Measurements from ENCODE around the gene CLRN3. TPM values are rescaled to one million over a fixed set of nuclear protein-coding genes. Genes with fewer than 3 reads are reported as not detected.

The CLRN3 gene
- total and polyA plus RNA-seq, 3 donors from 2014 or later, result 0.55 TPM; not detected in 2

- H3K4me1 ChIP-seq, result no peaks in the 10 kb centered on the region
- no peaks in the 10 kb centered on the region for H3K27me3 ChIP-seq
- H3K4me3 ChIP-seq, result no peak overlapping the region
- H3K36me3 ChIP-seq (ENCODE audit: low read depth, missing control alignments), result no peaks in the 10 kb centered on the region
- no peaks in the 10 kb centered on the region for H3K9me3 ChIP-seq
- DNase-seq, result no peak
- 67 to 87% methylated on average over 3 to 6 of the region's 6 CpGs for WGBS, 2 donors
- H3K27ac ChIP-seq, result no peak overlapping the region
- intact Hi-C loops (cut with DNase I; ENCODE audit: low total_unique reads), result no loop called here
- no peak for TF ChIP-seq CTCF (IDR thresholded peaks at IDR 0.05)
- no peak for TF ChIP-seq POLR2A (IDR thresholded peaks at IDR 0.05)
These were observed 44.5 kb downstream of the CLRN3 start for GRCh38 chr10:127848226-127848625.

- no peaks in the 10 kb centered on the region for H3K4me1 ChIP-seq
- TF ChIP-seq CTCF (IDR thresholded peaks at IDR 0.05), result no peak
- no peak for TF ChIP-seq POLR2A (IDR thresholded peaks at IDR 0.05)
- no peak overlapping the region for H3K27ac ChIP-seq
- DNase-seq, result no peak
- H3K27me3 ChIP-seq, result no peaks in the 10 kb centered on the region
- intact Hi-C loops (cut with DNase I; ENCODE audit: low total_unique reads), result no loop called here
- WGBS, 2 donors, result 74 to 87% methylated on average over 6 to 7 of the region's 7 CpGs
- no peak overlapping the region for H3K4me3 ChIP-seq
- H3K36me3 ChIP-seq (ENCODE audit: low read depth, missing control alignments), result no peaks in the 10 kb centered on the region
- no peaks in the 10 kb centered on the region for H3K9me3 ChIP-seq
These were observed 47.0 kb downstream of the CLRN3 start for GRCh38 chr10:127845756-127846155.

- TF ChIP-seq POLR2A (IDR thresholded peaks at IDR 0.05), result no peak
- no peak for TF ChIP-seq CTCF (IDR thresholded peaks at IDR 0.05)
- H3K9me3 ChIP-seq, result no peaks in the 10 kb centered on the region
- H3K36me3 ChIP-seq (ENCODE audit: low read depth, missing control alignments), result no peaks in the 10 kb centered on the region
- H3K27ac ChIP-seq, result no peak overlapping the region
- no peak overlapping the region for H3K4me3 ChIP-seq
- WGBS, 2 donors, result 84 to 90% methylated on average over 12 to 13 of the region's 13 CpGs
- intact Hi-C loops (cut with DNase I; ENCODE audit: low total_unique reads), result no loop called here
- no peak for DNase-seq
- no peaks in the 10 kb centered on the region for H3K4me1 ChIP-seq
- H3K27me3 ChIP-seq, result no peaks in the 10 kb centered on the region
These were observed 51.9 kb downstream of the CLRN3 start for GRCh38 chr10:127840884-127841283.

GRCh38 chr10:127836966-127837365 is 55.8 kb downstream of the CLRN3 start:
- TF ChIP-seq POLR2A (IDR thresholded peaks at IDR 0.05) (no peak), CTCF (IDR thresholded peaks at IDR 0.05) (no peak)
- WGBS, 2 donors, result 66 to 76% methylated on average over 6 of the region's 6 CpGs
- H3K4me1 ChIP-seq, result no peaks in the 10 kb centered on the region
- H3K36me3 ChIP-seq (ENCODE audit: low read depth, missing control alignments), result no peaks in the 10 kb centered on the region
- H3K9me3 ChIP-seq, result no peaks in the 10 kb centered on the region
- intact Hi-C loops (cut with DNase I; ENCODE audit: low total_unique reads), result no loop called here
- no peaks in the 10 kb centered on the region for H3K27me3 ChIP-seq
- no peak overlapping the region for H3K27ac ChIP-seq
- H3K4me3 ChIP-seq, result no peak overlapping the region
- DNase-seq, result no peak

GRCh38 chr10:127836176-127836575 is 56.6 kb downstream of the CLRN3 start:
- Histone ChIP-seq H3K4me3 (no peak overlapping the region), H3K36me3 (ENCODE audit: low read depth, missing control alignments) (no peaks in the 10 kb centered on the region), H3K9me3 (no peaks in the 10 kb centered on the region), H3K4me1 (no peaks in the 10 kb centered on the region), H3K27ac (no peak overlapping the region), H3K27me3 (no peaks in the 10 kb centered on the region)
- DNase-seq, result no peak
- TF ChIP-seq POLR2A (IDR thresholded peaks at IDR 0.05), result no peak
- TF ChIP-seq CTCF (IDR thresholded peaks at IDR 0.05), result no peak
- intact Hi-C loops (cut with DNase I; ENCODE audit: low total_unique reads), result no loop called here
- WGBS, 2 donors, result 84 to 92% methylated on average over 4 of the region's 4 CpGs
